Retinal pigment epithelial cell (primary cell): ENCODE results near the gene RPS6KB2.
A peak's percentile ranks its signal among the peaks of the same experiment; 100 is the strongest.

Experiments used
- DNase-seq: peaks from one replicate; pipeline ENCODE4 v3.0.0-alpha.2; 2010; ENCODE audit warnings: low read depth
- H3K4me3 ChIP-seq: 2 replicates; pipeline ENCODE4 v1.5.1; 2011; ENCODE audit warnings: mild to moderate bottlenecking, low read length, control low read depth, moderate library complexity
- TF ChIP-seq, protein P1 (sequence below): conservative IDR thresholded peaks from 2 replicates; pipeline ENCODE4 v1.5.1; 2011; ENCODE audit warnings: low read depth, low read length, control low read depth, inconsistent platforms

The RPS6KB2 gene

GRCh38 chr11:67392183-67392715 is 36.0 kb upstream of the RPS6KB2 start:
- peak overlapping the region; percentile 62 for H3K4me3 ChIP-seq
- no peak for DNase-seq
- TF ChIP-seq, protein P1, sequence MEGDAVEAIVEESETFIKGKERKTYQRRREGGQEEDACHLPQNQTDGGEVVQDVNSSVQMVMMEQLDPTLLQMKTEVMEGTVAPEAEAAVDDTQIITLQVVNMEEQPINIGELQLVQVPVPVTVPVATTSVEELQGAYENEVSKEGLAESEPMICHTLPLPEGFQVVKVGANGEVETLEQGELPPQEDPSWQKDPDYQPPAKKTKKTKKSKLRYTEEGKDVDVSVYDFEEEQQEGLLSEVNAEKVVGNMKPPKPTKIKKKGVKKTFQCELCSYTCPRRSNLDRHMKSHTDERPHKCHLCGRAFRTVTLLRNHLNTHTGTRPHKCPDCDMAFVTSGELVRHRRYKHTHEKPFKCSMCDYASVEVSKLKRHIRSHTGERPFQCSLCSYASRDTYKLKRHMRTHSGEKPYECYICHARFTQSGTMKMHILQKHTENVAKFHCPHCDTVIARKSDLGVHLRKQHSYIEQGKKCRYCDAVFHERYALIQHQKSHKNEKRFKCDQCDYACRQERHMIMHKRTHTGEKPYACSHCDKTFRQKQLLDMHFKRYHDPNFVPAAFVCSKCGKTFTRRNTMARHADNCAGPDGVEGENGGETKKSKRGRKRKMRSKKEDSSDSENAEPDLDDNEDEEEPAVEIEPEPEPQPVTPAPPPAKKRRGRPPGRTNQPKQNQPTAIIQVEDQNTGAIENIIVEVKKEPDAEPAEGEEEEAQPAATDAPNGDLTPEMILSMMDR = no peak

DNA sequence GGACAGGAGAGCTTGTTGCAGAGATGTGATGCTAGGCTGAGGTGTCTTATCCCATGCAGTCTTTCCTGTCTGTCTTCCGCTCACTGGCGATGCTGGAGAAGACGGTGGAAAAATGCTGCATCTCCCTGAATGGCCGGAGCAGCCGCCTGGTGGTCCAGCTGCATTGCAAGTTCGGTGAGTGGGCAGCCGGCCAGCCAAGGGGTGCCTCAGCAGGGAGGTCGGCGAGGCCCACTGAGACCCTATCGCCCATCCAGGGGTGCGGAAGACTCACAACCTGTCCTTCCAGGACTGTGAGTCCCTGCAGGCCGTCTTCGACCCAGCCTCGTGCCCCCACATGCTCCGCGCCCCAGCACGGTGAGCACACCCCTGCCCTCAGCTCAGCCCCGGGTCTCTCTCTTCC is 34.9 kb upstream of the RPS6KB2 start:
- no peak overlapping the region for H3K4me3 ChIP-seq
- TF ChIP-seq, protein P1 = no peak
- no peak for DNase-seq

DNA sequence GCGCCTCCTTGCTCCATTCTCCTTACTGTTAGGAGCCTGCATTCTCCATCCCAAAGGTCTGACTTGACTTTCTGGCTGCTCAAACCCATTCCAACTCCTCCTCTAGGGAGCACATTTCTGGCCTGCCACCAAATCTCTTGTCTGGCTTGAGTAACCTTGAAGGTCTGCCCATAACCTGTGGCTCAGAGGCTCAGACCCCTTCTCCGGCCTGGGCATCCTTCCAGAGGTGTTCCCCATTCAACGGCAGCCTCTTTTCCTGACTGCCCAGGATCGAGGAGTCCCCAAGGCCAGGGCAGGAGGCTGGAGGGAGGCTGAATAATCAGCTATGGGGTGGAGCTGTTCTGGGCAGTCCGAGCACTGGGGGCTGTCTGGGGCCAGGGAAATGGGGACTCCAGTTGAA is 34.3 kb upstream of the RPS6KB2 start:
- no peak for DNase-seq
- TF ChIP-seq, protein P1 = no peak
- no peak overlapping the region for H3K4me3 ChIP-seq

GRCh38 chr11:67395555-67396258 is 32.6 kb upstream of the RPS6KB2 start:
- DNase-seq = no peak
- no peak overlapping the region for H3K4me3 ChIP-seq
- TF ChIP-seq, protein P1 = no peak

DNA sequence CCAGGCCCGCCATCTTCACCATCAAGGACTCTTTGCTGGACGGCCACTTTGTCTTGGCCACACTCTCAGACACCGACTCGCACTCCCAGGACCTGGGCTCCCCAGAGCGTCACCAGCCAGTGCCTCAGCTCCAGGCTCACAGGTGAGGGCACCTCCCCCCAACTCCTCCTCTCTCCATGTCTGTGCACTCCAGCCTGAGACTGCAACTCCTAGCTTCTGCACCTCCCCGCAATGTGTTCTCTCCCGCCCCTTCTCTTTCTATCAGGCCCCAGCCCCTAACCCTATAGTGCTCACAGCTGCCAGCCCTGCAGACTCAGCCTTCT is 32.1 kb upstream of the RPS6KB2 start:
- TF ChIP-seq, protein P1 = no peak
- no peak for DNase-seq
- H3K4me3 ChIP-seq = no peak overlapping the region

DNA sequence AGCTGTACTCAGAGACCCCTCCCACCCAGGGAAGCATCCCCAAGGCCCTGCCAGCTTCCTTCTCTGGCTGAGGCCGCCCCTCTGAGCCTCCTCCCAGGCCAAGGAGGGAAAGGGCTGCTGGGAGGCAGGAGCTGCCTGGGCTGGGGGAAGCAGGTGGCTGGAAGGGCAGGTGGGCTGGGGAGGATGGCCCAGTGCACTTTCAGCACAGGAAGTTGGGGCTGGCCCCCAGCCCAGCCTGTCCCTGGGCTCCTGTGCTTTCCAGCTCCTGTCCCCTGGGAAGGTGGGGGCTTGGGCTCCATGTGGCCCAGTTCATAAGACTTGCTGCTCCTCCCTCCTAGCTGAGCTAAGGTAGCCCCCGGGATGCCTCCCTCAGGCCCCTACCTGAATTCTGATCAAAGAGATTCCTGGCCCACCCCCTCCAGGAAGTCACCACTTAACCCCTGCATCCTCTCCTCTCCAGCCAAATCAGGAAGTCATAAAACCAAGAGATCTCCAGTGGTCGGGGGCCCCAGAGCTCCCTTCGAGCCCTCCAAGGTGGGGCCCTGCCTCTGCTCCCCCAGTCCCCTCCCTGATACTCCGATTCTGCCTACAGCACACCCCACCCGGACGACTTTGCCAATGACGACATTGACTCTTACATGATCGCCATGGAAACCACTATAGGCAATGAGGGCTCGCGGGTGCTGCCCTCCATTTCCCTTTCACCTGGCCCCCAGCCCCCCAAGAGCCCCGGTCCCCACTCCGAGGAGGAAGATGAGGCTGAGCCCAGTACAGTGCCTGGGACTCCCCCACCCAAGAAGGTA is 31.5 kb upstream of the RPS6KB2 start:
- DNase-seq = no peak
- H3K4me3 ChIP-seq = no peak overlapping the region
- TF ChIP-seq, protein P1 = no peak
